Motor neuron (in vitro differentiated cells): ENCODE data around the gene SLCO3A1. TPM values are rescaled to one million over a fixed set of nuclear protein-coding genes. Genes with fewer than 3 reads are reported as not detected.
A peak's percentile ranks its signal among the peaks of the same experiment; 100 is the strongest.

ENCODE experiments used
- ATAC-seq, 8 experiments: fragments of 200-7000 bp; cut with Tn5 transposase; replicated peaks in 6 of 8; 2 replicates each; pipeline ENCODE4 v1.8.0; 2021; ENCODE audit warnings: mild to moderate bottlenecking in 8 of 8, moderate library complexity in 8 of 8
- H3K27ac ChIP-seq, 2 donors: fragments of 250-450 bp; sonication (Bioruptor Pico); 2 replicates each; pipeline ENCODE4 v1.9.0; 2021; ENCODE audit warnings: antibody characterized with exemption in 2 of 2, mild to moderate bottlenecking in 2 of 2, moderate library complexity in 1 of 2
- H3K4me1 ChIP-seq, 2 donors: fragments of 250-450 bp; sonication (Bioruptor Pico); replicated peaks in 1 of 2; 2 replicates each; pipeline ENCODE4 v1.6.1; 2021; ENCODE audit warnings: antibody characterized with exemption in 2 of 2, mild to moderate bottlenecking in 2 of 2, moderate library complexity in 1 of 2
- H3K4me3 ChIP-seq, 5 donors: fragments of 250-450 bp; sonication (Bioruptor Pico); 2 replicates each; pipeline ENCODE4 v1.9.0; 2021; ENCODE audit warnings: antibody characterized with exemption in 5 of 5, mild to moderate bottlenecking in 5 of 5, moderate library complexity in 4 of 5
- WGBS, 10 experiments: fragments of 450-650 bp; shearing (Covaris generic); methylation state at CpG; one replicate each; pipeline ENCODE4 v1.0.0; 2022; 5-methylcytosine and 5-hydroxymethylcytosine counted together
- in situ Hi-C, 9 experiments: fragments of 400-800 bp; cut with MboI; loops; one replicate each; pipeline ENCODE4 v1.15.0; 2021; ENCODE audit warnings: low sequenced_read_pairs in 9 of 9, low pct_unique_long_range_greater_than_20kb in 2 of 9; ENCODE audit not compliant: unreplicated experiment in 9 of 9
- total RNA-seq, 8 experiments: library from RNA; unstranded; fragments of 300-600 nt; gene quantifications; 2 replicates each; pipeline versions ENCODE4 v1.2.3 to v1.2.4, GENCODE V29; 2022

SLCO3A1 gene
- total RNA-seq, 8 experiments from 2014 or later: 2.2 to 19.6 (median 4.9) TPM

DNA sequence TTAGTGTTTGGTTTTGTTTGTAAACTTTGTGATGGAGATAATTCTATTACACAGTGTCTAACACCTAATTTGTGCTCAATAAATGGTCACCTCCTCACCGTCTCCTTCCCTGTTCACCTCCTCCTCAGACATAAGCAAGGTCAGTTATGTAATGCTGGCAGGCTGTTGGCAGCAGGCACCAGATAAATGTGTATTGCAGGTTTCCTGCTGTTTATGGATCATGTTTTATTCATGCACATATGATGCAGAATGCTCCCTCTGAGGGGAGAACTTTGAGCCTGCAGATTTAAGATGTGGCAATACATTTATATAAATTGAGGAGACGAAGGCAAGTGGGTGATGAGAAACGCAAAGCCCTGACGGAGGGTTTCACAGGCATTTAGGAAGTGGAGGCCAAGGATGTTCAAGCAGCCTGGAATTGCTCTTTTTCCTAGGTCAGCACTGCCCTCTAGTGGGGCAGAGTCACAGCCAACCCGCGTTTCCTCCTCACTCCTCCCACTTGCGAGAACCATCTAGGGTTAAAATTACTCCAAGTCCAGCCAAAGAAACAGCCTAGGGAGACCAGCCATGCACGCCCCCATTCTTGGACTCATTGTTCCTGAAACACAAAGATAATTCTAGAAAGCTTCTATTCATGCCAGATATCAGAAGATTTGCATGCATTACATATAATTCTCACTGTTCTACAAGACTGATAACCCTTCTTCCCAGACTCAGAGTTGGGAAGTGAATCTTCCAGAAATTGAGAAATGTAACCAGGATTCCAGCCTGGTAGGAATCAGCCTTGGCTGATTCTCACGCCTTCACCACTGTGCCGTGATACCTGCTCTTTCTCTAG lies 228.7 kb downstream of the SLCO3A1 start:
- WGBS, 10 experiments: 5 to 100% (median 23%) methylated on average over 1 to 9 of the region's 10 CpGs
- peak; percentile 75 to 83 (median 80) for ATAC-seq
- in situ Hi-C loops: loop anchor here in 7 of 9 experiments (10.0 to 25.0 kb wide), 8 partner anchors 217 to 787 kb away; partner anchors contain the start of gene SLCO3A1 (in 1 of the 7)

DNA sequence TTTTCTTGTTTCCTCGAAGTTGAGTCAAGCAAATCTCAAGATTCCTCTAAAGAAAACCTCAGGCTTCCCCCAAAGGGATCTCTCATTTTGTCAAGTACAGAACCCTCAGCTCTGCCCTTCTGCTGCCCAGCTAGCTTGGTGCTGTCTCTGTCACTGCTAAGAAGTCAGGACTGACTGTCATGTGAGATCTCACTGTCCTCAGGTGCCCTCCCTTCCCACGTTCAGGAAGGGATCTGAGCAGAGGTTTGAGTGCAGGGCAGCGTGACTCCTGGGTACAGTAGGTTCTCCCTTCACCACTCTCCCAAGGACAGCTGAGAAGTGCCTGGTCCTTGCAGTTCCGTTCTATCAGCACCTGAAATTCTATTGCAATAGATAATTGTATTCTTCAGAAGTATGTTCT lies 229.7 kb downstream of the SLCO3A1 start:
- Histone ChIP-seq H3K4me3 (no peak overlapping the region), H3K4me1 (peaks cover 4 to 6% of the 10 kb centered on the region in 2 donors), H3K27ac (no peak overlapping the region)
- no peak for ATAC-seq
- in situ Hi-C loops: loop anchor here in 7 of 9 experiments (10.0 to 25.0 kb wide), 8 partner anchors 218 to 788 kb away; partner anchors contain the start of gene SLCO3A1 (in 1 of the 7)
- 53 to 100% (median 90%) methylated on average over 1 to 3 of the region's 4 CpGs; no CpG with 5 or more reads in 1 of the 10 experiments for WGBS, 10 experiments

More for the DNA sequence above, 228.7 kb downstream of the SLCO3A1 start:
- no peak overlapping the region for H3K4me3 ChIP-seq
- H3K4me1 ChIP-seq: peaks cover 4 to 6% of the 10 kb centered on the region in 2 donors
- H3K27ac ChIP-seq: no peak overlapping the region

DNA sequence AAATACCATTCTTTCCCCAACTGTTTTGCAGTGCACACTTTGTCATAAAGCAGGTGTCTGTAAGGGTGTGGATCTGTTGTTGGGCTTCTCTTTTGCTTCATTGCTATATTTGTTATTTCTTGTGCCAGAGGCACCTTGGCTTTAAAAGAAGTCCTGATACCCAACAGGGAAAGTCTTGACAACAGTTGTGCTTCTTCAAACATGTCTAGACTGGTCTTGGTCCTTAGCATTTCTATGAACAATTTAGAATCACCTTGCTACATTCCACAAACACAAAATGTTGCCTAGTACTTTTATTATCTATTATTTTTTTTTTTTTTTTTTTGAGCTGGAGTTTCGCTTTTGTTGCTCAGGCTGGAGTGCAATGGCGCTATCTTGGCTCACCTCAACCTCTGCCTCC lies 233.7 kb downstream of the SLCO3A1 start:
- in situ Hi-C loops: loop anchor here in 7 of 9 experiments (10.0 to 25.0 kb wide), 8 partner anchors 222 to 792 kb away; partner anchors contain the start of gene SLCO3A1 (in 1 of the 7)
- 83 to 100% (median 100%) methylated on average over 1 to 2 of the region's 2 CpGs for whole genome bisulfite sequencing, 10 experiments
- Histone ChIP-seq H3K4me3 (no peak overlapping the region), H3K27ac (no peak overlapping the region), H3K4me1 (no peaks in the 10 kb centered on the region)
- ATAC-seq: no peak

DNA sequence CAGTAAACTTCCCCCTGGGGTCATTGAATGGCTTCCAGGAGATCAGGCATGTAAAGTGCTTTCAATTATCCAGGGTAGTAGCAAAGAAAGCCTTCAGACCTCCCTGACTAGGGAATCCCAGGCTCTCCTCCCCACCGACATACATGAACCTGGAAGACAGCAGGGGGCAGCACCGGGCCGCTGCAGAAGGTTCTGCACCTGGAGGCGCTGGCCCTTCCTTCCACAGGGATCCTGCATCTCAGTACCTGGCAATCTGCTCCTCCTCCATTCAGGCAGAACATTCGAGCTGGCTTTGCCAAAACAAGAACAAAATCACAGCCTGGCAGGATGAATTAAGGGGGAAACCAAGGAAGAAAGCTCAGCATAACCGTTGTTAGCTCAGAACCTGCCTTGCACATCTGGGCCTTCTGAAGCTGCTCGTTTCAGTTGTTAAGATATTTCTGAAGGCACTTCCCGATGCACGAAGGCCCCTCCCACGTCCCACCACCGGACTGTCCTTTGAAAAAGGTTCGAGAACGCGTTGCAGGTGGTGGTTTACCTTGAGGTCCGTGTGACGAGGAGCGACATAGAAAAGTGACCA lies 237.7 kb downstream of the SLCO3A1 start:
- Histone ChIP-seq H3K4me1 (no peaks in the 10 kb centered on the region), H3K4me3 (no peak overlapping the region), H3K27ac (no peak overlapping the region)
- WGBS, 10 experiments: 10 to 98% (median 54%) methylated on average over 1 to 10 of the region's 17 CpGs; no CpG with 5 or more reads in 3 of the 10 experiments
- in situ Hi-C loops: loop anchor here in 8 of 9 experiments (5.0 to 25.0 kb wide), 8 partner anchors 124 to 779 kb away; partner anchors contain the start of gene SLCO3A1 (in 1 of the 8)
- peak; percentile 53 to 93 (median 74) for ATAC-seq

DNA sequence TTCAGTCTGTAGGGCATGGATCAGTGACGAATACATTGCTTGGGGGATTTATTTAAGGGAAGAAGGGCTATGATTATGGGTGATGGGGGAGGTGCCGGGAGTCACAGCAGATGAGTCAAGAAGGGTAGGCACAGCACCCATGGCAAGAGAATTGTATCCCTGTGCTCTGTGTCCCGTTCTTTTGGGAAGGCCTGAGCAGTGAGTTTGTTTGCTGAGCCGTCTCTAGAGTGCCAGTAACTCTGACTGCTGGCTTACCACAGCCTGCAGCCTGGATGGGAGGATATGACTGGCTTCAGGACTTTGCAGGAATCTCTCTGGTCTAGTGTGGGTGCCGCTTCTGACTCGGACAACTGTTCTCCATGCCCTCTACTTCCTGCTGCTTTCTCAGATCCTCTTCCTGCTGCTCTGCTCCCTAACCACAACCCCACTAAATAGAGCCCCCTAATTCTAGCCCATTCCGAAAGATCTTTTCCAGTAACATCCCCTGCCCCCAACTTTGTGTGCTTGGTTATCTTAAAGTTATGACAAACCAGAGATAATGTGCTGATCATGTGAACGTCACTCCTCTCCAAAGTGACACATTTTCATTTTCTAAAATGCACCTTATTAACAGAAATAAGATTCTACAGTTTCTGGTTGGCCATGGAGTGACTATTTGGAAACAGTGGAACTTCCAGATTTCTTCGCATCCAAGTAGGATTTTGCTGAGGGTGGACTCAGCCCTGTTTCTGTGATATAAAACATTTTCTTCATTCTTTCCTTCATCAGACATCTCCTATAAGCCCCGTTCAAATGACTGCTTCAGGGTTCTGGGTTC lies 239.0 kb downstream of the SLCO3A1 start:
- 60 to 100% (median 87%) methylated on average over 1 to 7 of the region's 10 CpGs for WGBS, 10 experiments
- Histone ChIP-seq H3K27ac (no peak overlapping the region), H3K4me3 (no peak overlapping the region), H3K4me1 (no peaks in the 10 kb centered on the region)
- in situ Hi-C loops: loop anchor here in 8 of 9 experiments (5.0 to 25.0 kb wide), 8 partner anchors 122 to 780 kb away; partner anchors contain the start of gene SLCO3A1 (in 1 of the 8)
- no peak for ATAC-seq

DNA sequence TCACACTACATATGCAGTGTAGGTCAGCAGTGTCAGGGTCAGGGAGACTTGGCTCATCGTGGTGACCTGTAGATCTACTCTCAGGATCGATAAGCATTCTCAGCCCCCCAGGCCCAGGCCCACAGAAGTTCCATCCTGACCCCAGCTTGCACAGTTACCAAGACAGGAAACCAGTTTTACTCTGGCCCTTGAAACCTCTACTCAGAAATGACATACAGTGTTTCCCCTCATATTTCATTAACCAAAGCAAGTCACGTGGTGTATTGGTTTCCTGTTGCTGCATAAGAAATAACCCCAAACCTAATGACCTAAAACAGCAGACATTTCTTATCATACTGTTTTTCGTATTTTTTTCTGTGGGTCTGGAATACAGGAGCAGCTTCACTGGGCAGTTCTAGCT lies 242.2 kb downstream of the SLCO3A1 start:
- in situ Hi-C loops: loop anchor here in 7 of 9 experiments (10.0 to 25.0 kb wide), 7 partner anchors 119 to 783 kb away; partner anchors contain the start of gene SLCO3A1 (in 1 of the 7)
- 72 to 100% (median 83%) methylated on average over 1 to 4 of the region's 4 CpGs; no CpG with 5 or more reads in 3 of the 10 experiments for WGBS, 10 experiments
- Histone ChIP-seq H3K4me3 (no peak overlapping the region), H3K27ac (no peak overlapping the region), H3K4me1 (peaks cover 0 to 3% of the 10 kb centered on the region in 2 donors)
- no peak for ATAC-seq

DNA sequence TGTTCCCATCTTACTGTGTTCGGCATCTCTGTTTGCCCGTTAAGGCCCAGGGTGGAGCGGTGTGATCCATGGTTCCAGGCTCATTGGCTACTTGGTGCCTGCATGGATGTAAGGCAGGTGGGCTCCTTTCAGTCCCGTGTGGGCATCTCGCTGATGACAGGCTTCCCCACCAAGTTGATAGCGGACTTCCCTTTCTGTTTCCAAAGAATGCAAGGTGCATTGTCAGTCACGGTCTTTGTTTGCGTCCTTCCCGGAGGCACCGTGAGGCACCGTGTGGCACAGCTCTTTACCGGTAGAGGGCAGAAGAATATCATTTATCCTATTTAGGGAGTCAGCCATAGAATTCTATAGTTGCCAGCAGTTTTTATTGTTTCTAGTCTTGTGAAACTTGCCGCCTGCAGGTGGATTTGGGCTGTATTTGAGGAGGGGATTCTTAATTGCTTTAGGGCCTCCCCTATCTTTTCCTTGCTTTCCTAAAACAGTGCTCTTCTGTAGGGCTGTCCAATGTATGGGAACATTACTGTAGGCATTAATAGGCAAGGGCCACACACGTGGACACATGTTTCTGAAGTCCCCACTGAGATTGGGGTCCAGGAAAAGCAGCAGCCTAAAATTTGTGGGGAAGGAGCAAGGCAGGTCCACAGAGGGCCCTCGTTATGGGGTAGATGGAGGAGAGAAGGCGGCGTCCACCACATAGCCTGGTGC lies 244.1 kb downstream of the SLCO3A1 start:
- Histone ChIP-seq H3K4me3 (no peak overlapping the region), H3K4me1 (peaks cover 0 to 3% of the 10 kb centered on the region in 2 donors), H3K27ac (no peak overlapping the region)
- in situ Hi-C loops: loop anchor here in 7 of 9 experiments (10.0 to 25.0 kb wide), 7 partner anchors 117 to 785 kb away; partner anchors contain the start of gene SLCO3A1 (in 1 of the 7)
- ATAC-seq: peak; percentile 84 to 98 (median 95)
- WGBS, 10 experiments: 7 to 100% (median 39%) methylated on average over 1 to 12 of the region's 17 CpGs; no CpG with 5 or more reads in 2 of the 10 experiments

DNA sequence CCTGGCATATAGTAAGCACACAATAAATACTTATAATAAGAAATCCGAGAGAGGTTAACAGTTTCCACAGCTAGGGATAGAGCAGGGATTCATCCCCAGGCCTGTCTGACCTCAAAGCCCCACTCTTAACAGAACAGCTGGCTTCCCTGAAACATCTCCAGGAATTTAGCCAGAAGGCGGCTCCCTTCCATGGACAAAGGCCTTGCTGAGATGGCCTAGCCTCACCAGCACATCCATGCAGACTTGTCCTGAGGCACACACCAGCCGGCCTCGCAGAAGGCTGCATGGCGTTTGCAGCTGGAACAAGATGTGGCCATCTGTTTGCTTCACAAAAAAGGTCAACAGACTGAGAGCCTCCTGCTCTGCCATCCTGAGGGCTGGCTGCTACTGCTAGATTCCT lies 245.4 kb downstream of the SLCO3A1 start:
- no peak overlapping the region for H3K27ac ChIP-seq
- peaks cover 0 to 3% of the 10 kb centered on the region in 2 donors for H3K4me1 ChIP-seq
- H3K4me3 ChIP-seq: no peak overlapping the region
- in situ Hi-C loops: loop anchor here in 7 of 9 experiments (10.0 to 25.0 kb wide), 7 partner anchors 116 to 787 kb away; partner anchors contain the start of gene SLCO3A1 (in 1 of the 7)
- peak in 5 of 8 experiments; percentile 33 to 71 (median 45) for ATAC-seq
- WGBS, 10 experiments: 34 to 100% (median 50%) methylated on average over 1 to 4 of the region's 5 CpGs; no CpG with 5 or more reads in 3 of the 10 experiments

DNA sequence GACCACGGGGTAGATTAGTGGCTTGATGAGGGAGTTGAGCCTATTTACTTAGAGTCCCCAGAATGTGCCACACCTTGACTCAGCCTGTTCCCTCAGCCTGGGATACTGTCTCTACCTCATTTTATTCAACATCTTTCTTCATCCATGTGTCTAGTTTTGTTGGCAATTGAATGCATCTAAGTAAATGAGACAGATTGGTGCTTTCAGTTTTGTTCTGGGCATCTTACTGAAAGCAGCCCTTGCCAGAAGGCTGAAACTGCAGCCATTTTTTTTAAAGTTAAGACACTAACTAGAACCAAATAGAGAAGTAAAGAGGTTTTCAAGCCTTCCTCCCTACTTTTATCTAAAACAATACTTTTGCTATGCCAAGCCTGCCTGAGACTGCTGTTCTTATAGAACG lies 246.8 kb downstream of the SLCO3A1 start:
- no peak for ATAC-seq
- no peak overlapping the region for H3K4me3 ChIP-seq
- in situ Hi-C loops: loop anchor here in 4 of 9 experiments (25.0 kb wide), 4 partner anchors 112 to 612 kb away; partner anchors contain the start of gene ST8SIA2 (in 1 of the 4)
- peaks cover 0 to 3% of the 10 kb centered on the region in 2 donors for H3K4me1 ChIP-seq
- H3K27ac ChIP-seq: no peak overlapping the region
- WGBS, 10 experiments: 63 to 100% (median 85%) methylated on average over 1 to 2 of the region's 2 CpGs; no CpG with 5 or more reads in 2 of the 10 experiments

DNA sequence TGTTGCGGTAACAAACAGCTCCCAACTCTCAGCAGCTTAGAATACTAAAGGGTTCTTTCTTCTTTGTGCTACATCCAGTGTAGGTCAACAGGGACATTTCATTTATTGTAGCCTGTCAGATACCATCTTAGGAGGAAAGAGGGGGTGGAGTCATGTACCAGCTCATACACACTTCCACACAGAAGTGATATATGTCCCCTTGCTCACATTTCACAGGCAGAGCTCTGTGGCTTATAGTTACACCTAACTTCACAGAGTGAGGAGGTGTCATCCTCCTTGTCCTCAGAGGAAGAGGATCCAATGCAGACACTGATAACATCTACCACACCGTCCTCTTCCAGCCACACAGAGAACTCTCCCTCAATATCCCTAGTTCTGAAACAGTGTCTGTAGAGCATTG lies 247.2 kb downstream of the SLCO3A1 start:
- WGBS, 10 experiments: 100% methylated on average over 1 of the region's 2 CpGs; no CpG with 5 or more reads in 5 of the 10 experiments
- peaks cover 0 to 3% of the 10 kb centered on the region in 2 donors for H3K4me1 ChIP-seq
- H3K27ac ChIP-seq: no peak overlapping the region
- no peak overlapping the region for H3K4me3 ChIP-seq
- in situ Hi-C loops: loop anchor here in 4 of 9 experiments (25.0 kb wide), 4 partner anchors 112 to 612 kb away; partner anchors contain the start of gene ST8SIA2 (in 1 of the 4)
- ATAC-seq: no peak

DNA sequence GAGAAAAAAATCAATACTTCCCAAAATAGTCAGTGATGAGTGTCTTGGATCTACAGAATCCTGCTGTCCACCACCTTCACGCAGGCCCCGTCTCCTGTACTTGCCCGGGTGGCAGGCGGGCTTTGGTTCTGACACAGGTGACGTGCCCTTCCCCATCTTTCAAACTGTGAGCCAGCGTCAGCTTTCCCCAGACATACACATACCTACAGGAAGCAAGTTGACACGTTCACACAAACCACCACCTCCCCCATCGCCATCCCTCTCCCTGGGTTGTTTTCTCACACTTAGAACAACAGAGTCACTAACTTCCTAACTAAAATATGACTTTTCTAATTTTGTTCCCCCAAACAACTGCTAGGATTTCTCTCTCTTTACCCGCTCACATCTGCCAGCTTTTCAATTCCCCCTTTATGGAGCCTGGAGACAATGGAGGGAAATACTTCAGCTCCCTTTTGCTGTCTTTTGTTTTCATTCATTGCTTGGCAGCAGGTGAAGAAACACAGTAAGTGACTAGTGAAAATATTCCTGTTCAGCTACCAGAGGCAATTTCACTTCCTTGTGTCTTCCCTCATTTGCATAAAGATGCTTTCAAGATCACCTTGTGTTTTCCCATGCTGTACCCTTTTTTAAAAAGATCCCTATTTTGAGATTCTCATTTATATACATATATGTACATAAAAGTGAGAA lies 248.3 kb downstream of the SLCO3A1 start:
- ATAC-seq: no peak
- no peak overlapping the region for H3K27ac ChIP-seq
- WGBS, 10 experiments: 40 to 100% (median 78%) methylated on average over 1 to 9 of the region's 9 CpGs; no CpG with 5 or more reads in 1 of the 10 experiments
- H3K4me1 ChIP-seq: peaks cover 0 to 3% of the 10 kb centered on the region in 2 donors
- H3K4me3 ChIP-seq: no peak overlapping the region
- in situ Hi-C loops: loop anchor here in 4 of 9 experiments (25.0 kb wide), 4 partner anchors 110 to 610 kb away; partner anchors contain the start of gene ST8SIA2 (in 1 of the 4)
